ENCODE data around the gene PSMB5. TPM values are rescaled to one million over a fixed set of nuclear protein-coding genes. Genes with fewer than 3 reads are reported as not detected.
A peak's percentile ranks its signal among the peaks of the same experiment; 100 is the strongest.

The PSMB5 gene
- total and polyA plus RNA-seq, 2 of the 13 experiments (the other 11 are each of a cell fraction or from before 2014, with no cell fraction given) = 705 to 871 TPM

GRCh38 chr14:23060536-23061260 lies 26.0 kb upstream of the PSMB5 start (continued):
- TF ChIP-seq ZNF10 (CRISPR knock-in tag; IDR thresholded peaks at IDR 0.05; ENCODE audit: borderline replicate concordance, low read depth) (0 out of 2 replicates have a peak, but pooled peaks have one; percentile 42), ZNF563 (CRISPR knock-in tag; IDR thresholded peaks at IDR 0.05) (peak; percentile 62; the same call in 1 of the 2 replicates), ZBTB46 (CRISPR knock-in tag; IDR thresholded peaks at IDR 0.05; ENCODE audit: borderline replicate concordance) (no peak), GPBP1L1 (CRISPR knock-in tag; IDR thresholded peaks at IDR 0.05) (no peak), RBFOX2 (IDR thresholded peaks at IDR 0.05; ENCODE audit: low read depth, low read length) (0 out of 2 replicates have a peak, but pooled peaks have one; percentile 15), ZBTB38 (CRISPR knock-in tag; IDR thresholded peaks at IDR 0.05) (0 out of 2 replicates have a peak, but pooled peaks have one; percentile 8)
